ENCODE measurements around the gene DLK1. TPM values are rescaled to one million over a fixed set of nuclear protein-coding genes. Genes with fewer than 3 reads are reported as not detected.

The DLK1 gene
- total and polyA plus RNA-seq, 4 donors, result 0.05 to 9.9 (median 1.2) TPM; not detected in 1

DNA sequence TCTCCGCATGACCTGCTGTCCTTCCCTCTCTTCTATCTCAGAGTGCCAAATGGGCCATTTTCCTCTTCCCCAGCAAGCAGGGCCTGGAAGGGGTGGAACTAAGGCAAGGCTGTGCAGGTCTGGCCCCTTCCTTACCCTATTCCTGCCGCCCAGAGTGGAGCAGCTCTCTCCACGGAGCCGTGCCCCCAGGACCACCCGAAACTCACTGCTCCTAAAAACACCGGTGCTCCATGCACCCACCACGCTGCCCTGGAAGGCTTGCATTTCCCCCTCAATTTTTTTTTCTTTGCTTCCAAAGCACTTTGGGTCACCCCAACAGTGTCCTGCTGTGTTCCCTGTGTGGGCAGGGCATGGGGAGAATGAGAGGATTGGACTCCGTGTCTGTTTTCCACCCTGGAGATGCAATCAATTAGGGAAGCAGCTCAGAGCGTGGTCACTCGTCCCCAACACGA, 50.7 kb downstream of the DLK1 start:
- Histone ChIP-seq H3K36me3 (ENCODE audit: control insufficient read depth in 4 of 4, insufficient read depth in 4 of 4, low read length in 4 of 4) (no peaks in the 10 kb centered on the region), H3K9me3 (ENCODE audit: control insufficient read depth in 4 of 4, insufficient read depth in 3 of 4, low read length in 3 of 4) (no peaks in the 10 kb centered on the region), H3K4me3 (no peak overlapping the region), H3K27ac (ENCODE audit: low read depth in 1 of 2, low read length in 1 of 2) (no peak overlapping the region), H3K4me1 (ENCODE audit: control insufficient read depth in 5 of 5, insufficient read depth in 5 of 5, low read length in 5 of 5) (peaks cover 0 to 10% (median 0%) of the 10 kb centered on the region in 5 donors), H3K9ac (ENCODE audit: insufficient read depth in 1 of 2, low read length in 2 of 2) (no peak overlapping the region), H3K27me3 (ENCODE audit: control insufficient read depth in 3 of 3, insufficient read depth in 3 of 3, low read length in 2 of 3) (no peaks in the 10 kb centered on the region)
- DNase-seq, result no peak
- ATAC-seq (ENCODE audit: insufficient read depth, low FRiP score), result no peak
- TF ChIP-seq, protein P1, sequence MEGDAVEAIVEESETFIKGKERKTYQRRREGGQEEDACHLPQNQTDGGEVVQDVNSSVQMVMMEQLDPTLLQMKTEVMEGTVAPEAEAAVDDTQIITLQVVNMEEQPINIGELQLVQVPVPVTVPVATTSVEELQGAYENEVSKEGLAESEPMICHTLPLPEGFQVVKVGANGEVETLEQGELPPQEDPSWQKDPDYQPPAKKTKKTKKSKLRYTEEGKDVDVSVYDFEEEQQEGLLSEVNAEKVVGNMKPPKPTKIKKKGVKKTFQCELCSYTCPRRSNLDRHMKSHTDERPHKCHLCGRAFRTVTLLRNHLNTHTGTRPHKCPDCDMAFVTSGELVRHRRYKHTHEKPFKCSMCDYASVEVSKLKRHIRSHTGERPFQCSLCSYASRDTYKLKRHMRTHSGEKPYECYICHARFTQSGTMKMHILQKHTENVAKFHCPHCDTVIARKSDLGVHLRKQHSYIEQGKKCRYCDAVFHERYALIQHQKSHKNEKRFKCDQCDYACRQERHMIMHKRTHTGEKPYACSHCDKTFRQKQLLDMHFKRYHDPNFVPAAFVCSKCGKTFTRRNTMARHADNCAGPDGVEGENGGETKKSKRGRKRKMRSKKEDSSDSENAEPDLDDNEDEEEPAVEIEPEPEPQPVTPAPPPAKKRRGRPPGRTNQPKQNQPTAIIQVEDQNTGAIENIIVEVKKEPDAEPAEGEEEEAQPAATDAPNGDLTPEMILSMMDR (IDR thresholded peaks at IDR 0.05; ENCODE audit: control extremely low read depth, extremely low read depth), result no peak
- 89 to 93% methylated on average over 11 of the region's 11 CpGs for WGBS, 2 donors

GRCh38 chr14:100777818-100778525, 51.3 kb downstream of the DLK1 start:
- no peak overlapping the region for H3K27ac ChIP-seq (ENCODE audit: low read depth in 1 of 2, low read length in 1 of 2)
- no peak overlapping the region for H3K4me3 ChIP-seq
- TF ChIP-seq, protein P1 (IDR thresholded peaks at IDR 0.05; ENCODE audit: control extremely low read depth, extremely low read depth), result no peak
- 87 to 93% methylated on average over 22 of the region's 22 CpGs for WGBS, 2 donors
- DNase-seq, result no peak
- H3K27me3 ChIP-seq (ENCODE audit: control insufficient read depth in 3 of 3, insufficient read depth in 3 of 3, low read length in 2 of 3), result no peaks in the 10 kb centered on the region
- no peaks in the 10 kb centered on the region for H3K36me3 ChIP-seq (ENCODE audit: control insufficient read depth in 4 of 4, insufficient read depth in 4 of 4, low read length in 4 of 4)
- no peaks in the 10 kb centered on the region for H3K9me3 ChIP-seq (ENCODE audit: control insufficient read depth in 4 of 4, insufficient read depth in 3 of 4, low read length in 3 of 4)
- ATAC-seq (ENCODE audit: insufficient read depth, low FRiP score), result no peak
- H3K9ac ChIP-seq (ENCODE audit: insufficient read depth in 1 of 2, low read length in 2 of 2), result no peak overlapping the region
- peaks cover 0 to 10% (median 0%) of the 10 kb centered on the region in 5 donors for H3K4me1 ChIP-seq (ENCODE audit: control insufficient read depth in 5 of 5, insufficient read depth in 5 of 5, low read length in 5 of 5)

- no peak for ATAC-seq (ENCODE audit: insufficient read depth, low FRiP score)
Measured at GRCh38 chr14:100778526-100778882, 51.8 kb downstream of the DLK1 start.

More at GRCh38 chr14:100778526-100778882, 51.8 kb downstream of the DLK1 start:
- H3K9me3 ChIP-seq (ENCODE audit: control insufficient read depth in 4 of 4, insufficient read depth in 3 of 4, low read length in 3 of 4), result no peaks in the 10 kb centered on the region
- H3K4me1 ChIP-seq (ENCODE audit: control insufficient read depth in 5 of 5, insufficient read depth in 5 of 5, low read length in 5 of 5), result peaks cover 0 to 10% (median 0%) of the 10 kb centered on the region in 5 donors
- 84 to 92% methylated on average over 7 of the region's 7 CpGs for WGBS, 2 donors
- H3K36me3 ChIP-seq (ENCODE audit: control insufficient read depth in 4 of 4, insufficient read depth in 4 of 4, low read length in 4 of 4), result no peaks in the 10 kb centered on the region
- TF ChIP-seq, protein P1 (IDR thresholded peaks at IDR 0.05; ENCODE audit: control extremely low read depth, extremely low read depth), result no peak
- H3K9ac ChIP-seq (ENCODE audit: insufficient read depth in 1 of 2, low read length in 2 of 2), result no peak overlapping the region
- H3K27ac ChIP-seq (ENCODE audit: low read depth in 1 of 2, low read length in 1 of 2), result no peak overlapping the region
- H3K27me3 ChIP-seq (ENCODE audit: control insufficient read depth in 3 of 3, insufficient read depth in 3 of 3, low read length in 2 of 3), result no peaks in the 10 kb centered on the region
- no peak for DNase-seq
- H3K4me3 ChIP-seq, result no peak overlapping the region

Measured in lung (tissue), 12 donors.